ENCODE measurements around the gene NBAS.
"Not testable (repeated sequence)": the region's sequence is repeated elsewhere in the genome, so short reads cannot be mapped to it uniquely, and the experiment has no call there.

Gene NBAS

DNA sequence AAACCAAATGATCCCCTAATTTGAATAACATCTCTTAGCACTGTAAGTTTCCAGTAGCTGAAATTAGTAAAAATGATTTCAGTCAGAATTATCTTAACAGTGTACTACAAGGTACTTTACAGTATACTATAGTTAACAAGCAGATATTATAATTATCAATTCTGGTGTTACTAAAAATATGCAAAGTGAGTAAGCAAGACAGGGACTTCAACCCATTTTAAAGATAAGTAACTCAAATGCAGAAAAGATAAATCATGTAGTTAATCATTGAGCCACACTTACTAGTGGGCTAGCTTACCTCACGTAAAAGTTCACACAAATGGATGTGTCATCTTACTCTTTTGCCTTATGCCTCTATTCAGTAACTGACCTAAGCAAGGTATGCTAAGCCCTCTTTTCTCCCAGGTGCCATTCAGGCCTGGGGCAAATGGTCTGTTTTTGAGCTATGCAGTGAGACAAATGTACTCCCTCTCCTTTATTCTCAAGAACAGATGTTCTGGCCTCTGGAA, 101.0 kb downstream of the NBAS start:
- DNase-seq (ENCODE audit: low read depth in 2 of 2): no peak

DNA sequence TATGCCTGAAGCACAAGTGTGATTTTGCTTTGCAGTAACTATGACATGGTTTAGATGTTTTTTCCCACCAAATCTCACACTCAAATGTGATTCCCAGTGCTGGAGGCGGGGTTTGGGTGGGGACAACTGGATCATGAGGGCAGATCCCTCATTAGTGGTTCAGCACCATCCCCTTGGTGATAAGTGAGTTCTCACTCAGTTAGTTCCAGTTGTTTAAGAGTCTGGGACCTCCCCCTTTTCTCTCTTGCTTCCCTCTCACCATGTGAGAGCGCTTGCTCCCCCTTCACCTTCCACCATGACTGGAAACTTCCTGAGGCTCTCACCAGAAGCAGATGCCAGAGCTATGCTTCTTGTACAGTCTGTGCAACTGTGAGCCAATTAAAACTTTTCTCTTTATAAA, 102.9 kb downstream of the NBAS start:
- DNase-seq (ENCODE audit: low read depth in 2 of 2): no peak

DNA sequence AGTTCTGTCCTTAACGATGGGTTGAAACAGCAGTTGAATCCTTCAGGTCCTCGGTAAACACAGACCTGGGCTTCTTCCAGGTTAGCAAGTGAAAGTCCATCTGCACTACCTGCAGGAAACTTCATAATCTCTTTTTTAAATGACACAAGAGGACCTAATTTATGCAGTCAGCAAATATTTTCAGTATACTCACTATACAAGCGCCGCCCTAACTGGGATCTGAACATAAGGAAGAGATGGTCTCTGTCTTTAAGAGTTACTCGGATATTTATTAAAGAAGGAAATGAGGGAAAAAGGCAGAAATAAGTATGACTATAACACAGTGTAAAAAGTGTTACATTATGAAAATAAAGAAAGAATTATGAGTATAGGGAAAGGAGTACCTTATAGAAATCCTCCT, 103.3 kb downstream of the NBAS start:
- no peak for DNase-seq (ENCODE audit: low read depth in 2 of 2)

DNA sequence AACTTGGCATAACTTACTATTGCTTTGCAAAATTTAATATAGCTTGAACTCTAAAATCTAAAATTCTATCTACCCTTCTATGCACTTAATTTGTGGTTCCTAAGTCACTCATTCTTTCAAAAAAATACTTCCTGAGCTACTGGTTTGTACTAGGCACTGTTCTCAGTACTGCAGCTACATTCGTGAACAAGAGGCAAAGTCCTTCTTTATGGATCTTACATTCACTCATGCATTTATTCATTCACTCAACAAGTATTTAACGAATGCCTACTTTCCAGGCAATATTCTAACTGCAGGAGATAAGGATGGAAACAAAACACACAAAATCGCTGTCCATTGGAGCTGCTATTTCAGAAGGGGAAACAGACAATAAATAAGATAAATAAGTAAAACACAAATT, 104.8 kb downstream of the NBAS start:
- no peak for DNase-seq (ENCODE audit: low read depth in 2 of 2)

- DNase-seq (ENCODE audit: low read depth in 2 of 2): no peak
Measured at GRCh38 chr2:15450808-15451207, 110.3 kb downstream of the NBAS start.

- no peak for DNase-seq (ENCODE audit: low read depth in 2 of 2)
Measured at GRCh38 chr2:15449556-15450236, 111.4 kb downstream of the NBAS start.

GRCh38 chr2:15448250-15448839, 112.8 kb downstream of the NBAS start:
- DNase-seq (ENCODE audit: low read depth in 2 of 2): no peak

GRCh38 chr2:15447381-15447780, 113.8 kb downstream of the NBAS start:
- no peak for DNase-seq (ENCODE audit: low read depth in 2 of 2)

DNA sequence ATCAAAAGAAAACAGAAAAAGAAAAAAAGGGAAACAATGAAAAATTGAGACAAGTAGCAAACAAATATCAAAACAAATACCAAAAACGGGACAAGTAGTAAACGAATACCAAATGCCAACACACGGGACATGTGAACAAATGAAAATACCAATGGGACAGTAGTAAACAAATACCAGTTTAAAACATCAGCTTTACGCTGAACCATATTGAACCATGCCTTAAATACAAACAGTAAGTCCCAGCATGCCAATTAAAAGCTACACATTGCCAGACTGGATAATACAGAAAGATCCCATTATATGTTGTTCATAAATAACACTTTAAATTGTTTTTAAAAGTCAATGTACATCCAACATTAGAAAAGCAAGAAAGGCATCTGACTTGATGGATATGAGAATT, 114.2 kb downstream of the NBAS start:
- DNase-seq (ENCODE audit: low read depth in 2 of 2): no peak

DNA sequence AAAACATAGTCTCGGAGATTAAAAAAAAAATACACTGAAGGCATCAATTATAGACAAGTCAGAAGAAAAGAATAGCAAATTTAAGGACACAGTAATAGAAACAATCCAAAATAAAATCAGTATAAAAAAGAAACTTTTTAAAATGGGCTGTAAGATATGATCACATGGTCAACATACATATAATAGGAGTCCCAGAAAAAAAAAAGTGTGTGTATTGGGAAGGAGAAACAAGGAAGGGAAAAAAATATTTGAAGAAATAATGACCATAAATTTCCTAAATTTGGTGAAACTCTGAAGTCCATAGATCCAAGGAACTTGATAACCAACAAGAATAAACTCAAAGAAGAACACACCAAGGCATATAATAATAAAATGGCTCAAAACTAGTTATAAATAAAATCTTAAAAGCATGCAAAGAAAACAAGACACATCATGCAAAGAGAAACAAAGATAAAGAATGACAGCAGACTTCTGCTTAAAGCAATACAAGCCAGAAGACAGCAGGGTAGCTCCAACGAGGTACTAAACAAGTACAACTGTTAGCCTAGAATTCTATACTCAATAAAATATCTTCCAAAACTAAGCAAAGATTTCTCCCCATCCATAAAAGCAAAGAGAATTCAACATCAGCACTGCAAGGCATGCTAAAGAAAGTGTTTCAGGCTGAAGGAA, 115.1 kb downstream of the NBAS start:
- no peak for DNase-seq (ENCODE audit: low read depth in 2 of 2)

GRCh38 chr2:15439768-15440524, 121.2 kb downstream of the NBAS start:
- DNase-seq (ENCODE audit: low read depth in 2 of 2): not testable (repeated sequence)

DNA sequence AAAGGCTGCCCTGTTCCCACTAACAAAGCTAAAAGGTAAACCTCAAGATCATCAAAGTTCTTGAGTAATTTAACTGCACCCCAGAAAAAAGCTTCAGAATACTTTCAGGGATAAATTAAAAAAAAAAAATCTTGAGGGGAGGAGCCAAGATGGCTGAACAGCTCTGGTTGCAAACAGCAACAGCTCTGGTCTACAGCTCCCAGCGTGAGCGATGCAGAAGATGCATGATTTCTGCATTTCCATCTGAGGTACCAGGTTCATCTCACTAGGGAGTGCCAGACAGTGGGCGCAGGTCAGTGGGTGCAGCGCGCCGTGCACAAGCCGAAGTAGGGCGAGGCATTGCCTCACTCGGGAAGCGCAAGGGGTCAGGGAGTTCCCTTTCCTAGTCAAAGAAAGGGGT, 121.8 kb downstream of the NBAS start:
- DNase-seq (ENCODE audit: low read depth in 2 of 2): not testable (repeated sequence)

- no peak for DNase-seq (ENCODE audit: low read depth in 2 of 2)
Measured at GRCh38 chr2:15436195-15436594, 124.9 kb downstream of the NBAS start.

- DNase-seq (ENCODE audit: low read depth in 2 of 2): no peak
Measured at GRCh38 chr2:15435474-15435873, 125.7 kb downstream of the NBAS start.

DNA sequence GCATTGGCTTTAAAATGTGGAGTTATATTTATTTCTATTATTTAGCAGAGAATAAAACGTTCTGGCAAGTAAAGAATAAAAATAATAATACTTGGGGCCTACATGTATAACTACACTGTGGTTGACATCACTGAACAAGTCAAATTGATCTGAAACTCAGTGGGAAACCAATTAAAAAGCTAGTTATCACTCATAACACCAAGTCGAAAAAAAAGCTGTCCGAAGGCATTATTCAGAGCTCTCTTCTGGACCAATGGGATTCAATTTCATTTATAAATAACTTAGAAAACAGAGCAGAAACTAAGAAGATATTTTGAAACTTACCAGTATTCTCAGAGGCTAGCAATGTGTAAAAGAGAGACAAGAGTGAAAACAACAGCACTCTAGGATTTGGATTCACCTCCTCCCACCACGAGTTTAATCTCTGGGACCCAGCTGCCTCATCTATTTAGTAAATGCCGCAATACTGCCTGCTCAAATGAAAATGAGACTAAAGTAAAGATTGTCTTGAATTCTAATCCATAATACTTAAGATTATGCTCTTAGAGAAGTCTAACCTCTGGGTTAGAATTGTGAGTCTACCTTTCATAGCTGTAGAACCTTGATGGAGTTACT, 128.4 kb downstream of the NBAS start:
- DNase-seq (ENCODE audit: low read depth in 2 of 2): no peak

GRCh38 chr2:15429032-15429431, 132.1 kb downstream of the NBAS start:
- DNase-seq (ENCODE audit: low read depth in 2 of 2): no peak

- no peak for DNase-seq (ENCODE audit: low read depth in 2 of 2)
Measured at GRCh38 chr2:15427987-15428386, 133.1 kb downstream of the NBAS start.

- no peak for DNase-seq (ENCODE audit: low read depth in 2 of 2)
Measured at GRCh38 chr2:15426606-15427005, 134.5 kb downstream of the NBAS start.

DNA sequence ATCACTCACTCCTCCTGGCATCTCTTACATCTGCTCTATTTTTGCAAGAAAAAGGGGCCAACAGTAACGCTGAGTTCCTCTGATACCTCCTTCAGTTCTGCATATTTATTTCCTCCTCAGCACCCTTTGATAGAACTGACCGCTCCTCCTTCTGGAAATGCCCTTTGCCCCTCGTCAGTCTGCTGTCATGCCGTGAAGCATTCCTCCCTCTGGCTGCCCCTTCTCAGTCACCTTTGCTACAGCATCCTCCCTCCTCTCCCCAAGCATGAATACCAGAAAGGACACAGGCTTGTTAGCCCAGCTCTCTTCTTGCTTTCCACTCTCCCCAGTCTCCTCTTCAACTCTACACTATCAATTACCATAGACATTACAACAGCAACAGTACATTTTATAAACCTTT, 135.4 kb downstream of the NBAS start:
- no peak for DNase-seq (ENCODE audit: low read depth in 2 of 2)

- DNase-seq (ENCODE audit: low read depth in 2 of 2): no peak
Measured at GRCh38 chr2:15421753-15422152, 139.4 kb downstream of the NBAS start.

DNA sequence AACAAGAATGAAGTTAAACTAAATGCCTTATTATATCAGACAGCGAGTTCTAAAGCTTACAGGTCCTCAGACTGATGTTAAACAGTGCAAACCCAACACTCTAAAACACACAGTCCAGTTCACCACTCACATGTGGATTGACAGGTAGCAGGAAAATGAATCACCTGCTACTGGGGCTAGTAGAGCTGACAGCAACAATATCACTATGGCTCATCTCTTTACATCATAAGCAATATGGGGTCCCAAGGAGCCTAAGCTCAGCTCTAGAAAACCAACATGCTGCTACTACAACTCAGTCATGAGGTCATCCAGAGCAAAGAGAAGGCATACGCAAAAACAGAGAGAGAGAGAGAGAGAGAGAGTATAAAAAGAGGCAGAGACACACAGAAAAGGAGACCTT, 145.4 kb downstream of the NBAS start:
- no peak for DNase-seq (ENCODE audit: low read depth in 2 of 2)

DNA sequence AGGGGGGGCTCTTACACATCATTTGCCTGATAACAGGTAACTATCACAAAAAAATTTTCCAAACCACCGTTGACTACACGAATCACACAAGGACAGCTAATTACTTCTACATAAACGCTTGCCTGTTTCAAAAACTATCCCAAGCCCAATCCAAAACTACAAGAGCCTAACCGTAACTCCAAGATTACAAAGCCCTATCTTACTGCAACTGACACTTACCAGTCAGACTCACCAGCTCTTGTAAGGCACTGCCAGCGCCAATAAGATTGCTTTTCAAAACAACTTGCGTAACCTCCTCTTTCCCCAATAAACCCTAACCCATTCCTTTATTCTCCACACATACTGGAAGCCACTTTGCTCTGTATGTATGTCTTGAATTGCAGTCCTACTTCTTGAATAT, 148.4 kb downstream of the NBAS start:
- no peak for DNase-seq (ENCODE audit: low read depth in 2 of 2)

All from stimulated activated CD8-positive, alpha-beta memory T cell treated with anti-CD3 and anti-CD28 coated beads, Interleukin-15, amount 100 ng/mL, for 4 hours (primary cell).